ENCODE data around the gene GRM7. TPM values are rescaled to one million over a fixed set of nuclear protein-coding genes. Genes with fewer than 3 reads are reported as not detected.

Gene GRM7
- total and polyA plus RNA-seq, 2 of the 4 experiments (the other 2 are of a cell fraction): not detected

DNA sequence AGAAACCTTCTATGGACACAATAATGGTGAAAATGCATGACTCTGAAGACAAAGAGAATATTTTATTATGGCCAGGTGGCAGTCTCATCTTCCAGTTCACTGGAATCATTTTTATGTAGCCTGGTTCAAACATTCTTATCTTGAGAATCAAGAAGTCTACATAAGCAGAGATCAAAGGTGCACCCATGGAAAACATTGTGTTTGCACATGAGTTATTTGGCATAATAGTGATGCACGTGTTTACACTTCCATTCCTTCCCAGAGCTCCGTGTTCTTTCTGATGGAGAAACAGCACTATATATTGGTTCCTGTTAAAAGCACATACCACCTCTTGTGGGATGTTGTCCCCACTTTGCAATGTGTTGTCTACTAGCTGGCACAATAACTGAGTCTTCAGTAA, 572.2 kb downstream of the GRM7 start:
- Histone ChIP-seq H3K4me2 (ENCODE audit: low read depth, low read length) (no peak overlapping the region), H4K20me1 (ENCODE audit: insufficient read depth, low read length) (no peaks in the 10 kb centered on the region), H2AK9ac (replicated peaks; ENCODE audit: low read depth, low read length, poor library complexity) (no peak overlapping the region), H3K27me3 (ENCODE audit: control insufficient read depth, insufficient read depth, low read length) (no peaks in the 10 kb centered on the region), H3K27ac (ENCODE audit: insufficient read depth, low read length) (no peak overlapping the region), H3K23ac (ENCODE audit: low read depth, low read length) (no peak overlapping the region), H3K4me3 (ENCODE audit: insufficient read depth, low read depth, low read length) (no peak overlapping the region), H3K14ac (replicated peaks; ENCODE audit: low read depth, low read length) (no peak overlapping the region), H2AFZ (replicated peaks; ENCODE audit: low read length, poor library complexity) (no peak overlapping the region), H4K8ac (ENCODE audit: low read depth in 2 of 2, low read length in 2 of 2) (no peak overlapping the region), H3K9me1 (ENCODE audit: insufficient read depth, low read length) (no peaks in the 10 kb centered on the region), H3K4ac (ENCODE audit: low read depth, low read length) (no peak overlapping the region), H4K5ac (ENCODE audit: low read depth, low read length) (no peak overlapping the region), H3K79me1 (ENCODE audit: low read depth in 1 of 2, low read length in 2 of 2) (no peaks in the 10 kb centered on the region), H2AK5ac (ENCODE audit: low read depth, low read length) (no peak overlapping the region), H2BK5ac (ENCODE audit: low read depth, low read length, poor library complexity, severe bottlenecking) (no peak overlapping the region), H3K4me1 (ENCODE audit: control insufficient read depth, insufficient read depth, low read length) (no peaks in the 10 kb centered on the region), H3K9me3 (ENCODE audit: control insufficient read depth, insufficient read depth, low read length) (peaks cover 6% of the 10 kb centered on the region; the same call in 1 of the 2 replicates), H3K9ac (ENCODE audit: low read depth, low read length) (no peak overlapping the region), H3K56ac (ENCODE audit: extremely low read depth, insufficient read depth, low read length) (no peak overlapping the region), H3K36me3 (ENCODE audit: control insufficient read depth, insufficient read depth, low read length) (no peaks in the 10 kb centered on the region), H3K18ac (ENCODE audit: low read depth, low read length) (no peak overlapping the region), H2BK15ac (ENCODE audit: low read depth, low read length) (no peak overlapping the region), H2BK120ac (ENCODE audit: low read depth, low read length) (no peak overlapping the region), H2BK20ac (ENCODE audit: low read depth, low read length) (no peak overlapping the region), H4K91ac (ENCODE audit: insufficient read depth, low read depth, low read length) (no peak overlapping the region)
- in situ Hi-C loops (cut with MboI; ENCODE audit: low sequenced_read_pairs) (no loop called here), intact Hi-C loops (cut with micrococcal nuclease) (no loop called here), dilution Hi-C loops (cut with HindIII; ENCODE audit: low sequenced_read_pairs, unreplicated experiment) (no loop called here)
- POLR2A ChIA-PET (ENCODE audit: unreplicated experiment): no interaction called here
- CTCF ChIA-PET: no interaction called here
- no peak for TF ChIP-seq MXI1 (IDR thresholded peaks at IDR 0.05; ENCODE audit: borderline replicate concordance, low read depth, low read length)
- TF ChIP-seq CHD1 (IDR thresholded peaks at IDR 0.05; ENCODE audit: low read depth, low read length): no peak
- TF ChIP-seq, protein P1, sequence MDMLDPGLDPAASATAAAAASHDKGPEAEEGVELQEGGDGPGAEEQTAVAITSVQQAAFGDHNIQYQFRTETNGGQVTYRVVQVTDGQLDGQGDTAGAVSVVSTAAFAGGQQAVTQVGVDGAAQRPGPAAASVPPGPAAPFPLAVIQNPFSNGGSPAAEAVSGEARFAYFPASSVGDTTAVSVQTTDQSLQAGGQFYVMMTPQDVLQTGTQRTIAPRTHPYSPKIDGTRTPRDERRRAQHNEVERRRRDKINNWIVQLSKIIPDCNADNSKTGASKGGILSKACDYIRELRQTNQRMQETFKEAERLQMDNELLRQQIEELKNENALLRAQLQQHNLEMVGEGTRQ (IDR thresholded peaks at IDR 0.05; ENCODE audit: low read depth, low read length): no peak
- TF ChIP-seq BHLHE40 (IDR thresholded peaks at IDR 0.05; ENCODE audit: low read depth, low read length): no peak
- no peak for TF ChIP-seq NFE2L2 (IDR thresholded peaks at IDR 0.05; ENCODE audit: low read depth, low read length)
- no peak for TF ChIP-seq MAFK (IDR thresholded peaks at IDR 0.05; ENCODE audit: low read depth, low read length)
- no peak for TF ChIP-seq MAZ (IDR thresholded peaks at IDR 0.05; ENCODE audit: borderline replicate concordance, low read depth, low read length)
- ATAC-seq (ENCODE audit: low read depth) (no peak), DNase-seq (no peak)
- no CpG with 5 or more reads among the region's 2 CpGs for WGBS, 2 experiments (ENCODE audit: extremely low coverage in 2 of 2, insufficient read length in 1 of 2)
- BruUV-seq (replicated peaks): no TSS peak

Measured in IMR-90 (cell line).